A673 (cell line): ENCODE results near the gene TMEM176A. TPM values are rescaled to one million over a fixed set of nuclear protein-coding genes. Genes with fewer than 3 reads are reported as not detected.

Experiments
- BruUV-seq: library from RNA; stranded (reverse); fragments of 400-500 nt; replicated peaks from 2 replicates; lab custom pipeline; 2021; lab: Mats Ljungman, UMichigan
- CTCF ChIA-PET: fragments of 300-600 bp; sonication (Branson Sonifier 250); formaldehyde crosslinking; loops from one replicate; lab custom pipeline; 2022; ENCODE audit warnings: antibody characterized with exemption; lab: Charles Lee
- POLR2A ChIA-PET: fragments of 300-600 bp; sonication (Branson Sonifier 250); formaldehyde crosslinking; loops from one replicate; lab custom pipeline; 2022; ENCODE audit warnings: antibody characterized with exemption; ENCODE audit not compliant: low non-redundant PET; lab: Charles Lee
- DNase-seq: peaks from one replicate; pipeline ENCODE4 v3.0.0-alpha.2; 2015; ENCODE audit warnings: low spot score
- H3K27ac ChIP-seq: fragments of 200-600 bp; sonication (generic); 2 replicates; pipeline ENCODE4 v1.5.1; 2016; ENCODE audit warnings: mixed run types, low read depth, mild to moderate bottlenecking, mixed read lengths, antibody characterized with exemption, low read length; ENCODE audit not compliant: poor library complexity, severe bottlenecking
- H3K27me3 ChIP-seq: fragments of 200-600 bp; sonication (generic); replicated peaks from 2 replicates; pipeline ENCODE4 v1.6.1; 2017; ENCODE audit warnings: mixed run types, low read depth, mild to moderate bottlenecking, mixed read lengths, antibody characterized with exemption, low read length; ENCODE audit not compliant: insufficient read depth, poor library complexity
- H3K36me3 ChIP-seq: fragments of 200-600 bp; sonication (generic); 2 replicates; pipeline ENCODE4 v1.6.1; 2016; ENCODE audit warnings: mixed run types, mild to moderate bottlenecking, mixed read lengths, antibody characterized with exemption, low read length; ENCODE audit not compliant: insufficient read depth, poor library complexity, severe bottlenecking
- H3K4me1 ChIP-seq: fragments of 200-600 bp; sonication (generic); 2 replicates; pipeline ENCODE4 v1.6.1; 2017; ENCODE audit warnings: mixed run types, mild to moderate bottlenecking, mixed read lengths, antibody characterized with exemption, low read length; ENCODE audit not compliant: insufficient read depth, poor library complexity, severe bottlenecking
- H3K4me3 ChIP-seq: fragments of 200-600 bp; sonication (generic); 2 replicates; pipeline ENCODE4 v1.5.1; 2016; ENCODE audit warnings: low read depth, mixed run types, mild to moderate bottlenecking, mixed read lengths, low read length; ENCODE audit not compliant: poor library complexity, severe bottlenecking
- H3K9me3 ChIP-seq: fragments of 200-600 bp; sonication (generic); 2 replicates; pipeline ENCODE4 v1.6.1; 2016; ENCODE audit warnings: mixed run types, low read depth, mild to moderate bottlenecking, mixed read lengths, antibody characterized with exemption, low read length; ENCODE audit not compliant: poor library complexity, severe bottlenecking
- EZH2 ChIP-seq: fragments of 200-600 bp; sonication (generic); IDR thresholded peaks from 2 replicates; pipeline ENCODE4 v1.6.1; 2017; ENCODE audit warnings: borderline replicate concordance, low read depth, mild to moderate bottlenecking, mixed read lengths, antibody characterized with exemption, low read length; ENCODE audit not compliant: poor library complexity, severe bottlenecking
- intact Hi-C: fragments of 100-400 bp; cut with micrococcal nuclease; formaldehyde crosslinking; loops from one replicate; pipeline ENCODE4 v1.10.0; 2022; ENCODE audit not compliant: unreplicated experiment
- total RNA-seq: library from RNA; stranded (reverse); gene quantifications from 2 replicates; pipeline ENCODE4 v1.2.3, GENCODE V29; 2021
- TF ChIP-seq, protein P1 (sequence below): fragments of 300-800, 200-600 bp; sonication (generic); conservative IDR thresholded peaks from 2 replicates; pipeline ENCODE4 v1.5.1; 2017; ENCODE audit warnings: low read depth, mild to moderate bottlenecking, antibody characterized with exemption, low read length, moderate library complexity, mixed read lengths

Gene TMEM176A
- total RNA-seq, 1 experiment from 2014 or later = 2.9 TPM

DNA sequence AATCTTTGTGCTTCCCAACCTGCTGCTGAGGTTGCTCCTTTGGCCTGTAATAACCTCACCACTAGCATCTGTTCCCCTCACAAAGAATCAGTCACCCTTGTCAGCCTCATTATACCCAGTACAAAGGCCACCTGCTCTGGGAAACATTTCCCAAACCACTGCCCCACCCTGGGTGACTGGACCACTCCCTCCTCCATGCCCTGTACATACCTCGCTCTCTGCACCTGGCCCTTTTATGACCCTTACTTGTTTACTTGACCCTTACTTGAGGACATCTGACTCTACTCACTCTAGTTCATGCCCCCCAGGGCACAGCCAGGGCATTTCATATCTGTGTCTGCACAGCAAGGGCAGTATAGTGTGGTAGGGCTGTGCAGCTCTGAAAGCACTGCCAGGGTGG is 30.4 kb downstream of the TMEM176A start:
- CTCF ChIA-PET = no interaction called here
- POLR2A ChIA-PET = no interaction called here
- Histone ChIP-seq H3K27me3 (no peaks in the 10 kb centered on the region), H3K36me3 (no peaks in the 10 kb centered on the region), H3K27ac (no peak overlapping the region), H3K4me3 (no peak overlapping the region), H3K9me3 (no peaks in the 10 kb centered on the region), H3K4me1 (no peaks in the 10 kb centered on the region)
- intact Hi-C loops = no loop called here
- no peak for DNase-seq
- no TSS peak for BruUV-seq
- no peak for TF ChIP-seq EZH2
- TF ChIP-seq, protein P1, sequence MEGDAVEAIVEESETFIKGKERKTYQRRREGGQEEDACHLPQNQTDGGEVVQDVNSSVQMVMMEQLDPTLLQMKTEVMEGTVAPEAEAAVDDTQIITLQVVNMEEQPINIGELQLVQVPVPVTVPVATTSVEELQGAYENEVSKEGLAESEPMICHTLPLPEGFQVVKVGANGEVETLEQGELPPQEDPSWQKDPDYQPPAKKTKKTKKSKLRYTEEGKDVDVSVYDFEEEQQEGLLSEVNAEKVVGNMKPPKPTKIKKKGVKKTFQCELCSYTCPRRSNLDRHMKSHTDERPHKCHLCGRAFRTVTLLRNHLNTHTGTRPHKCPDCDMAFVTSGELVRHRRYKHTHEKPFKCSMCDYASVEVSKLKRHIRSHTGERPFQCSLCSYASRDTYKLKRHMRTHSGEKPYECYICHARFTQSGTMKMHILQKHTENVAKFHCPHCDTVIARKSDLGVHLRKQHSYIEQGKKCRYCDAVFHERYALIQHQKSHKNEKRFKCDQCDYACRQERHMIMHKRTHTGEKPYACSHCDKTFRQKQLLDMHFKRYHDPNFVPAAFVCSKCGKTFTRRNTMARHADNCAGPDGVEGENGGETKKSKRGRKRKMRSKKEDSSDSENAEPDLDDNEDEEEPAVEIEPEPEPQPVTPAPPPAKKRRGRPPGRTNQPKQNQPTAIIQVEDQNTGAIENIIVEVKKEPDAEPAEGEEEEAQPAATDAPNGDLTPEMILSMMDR = no peak

DNA sequence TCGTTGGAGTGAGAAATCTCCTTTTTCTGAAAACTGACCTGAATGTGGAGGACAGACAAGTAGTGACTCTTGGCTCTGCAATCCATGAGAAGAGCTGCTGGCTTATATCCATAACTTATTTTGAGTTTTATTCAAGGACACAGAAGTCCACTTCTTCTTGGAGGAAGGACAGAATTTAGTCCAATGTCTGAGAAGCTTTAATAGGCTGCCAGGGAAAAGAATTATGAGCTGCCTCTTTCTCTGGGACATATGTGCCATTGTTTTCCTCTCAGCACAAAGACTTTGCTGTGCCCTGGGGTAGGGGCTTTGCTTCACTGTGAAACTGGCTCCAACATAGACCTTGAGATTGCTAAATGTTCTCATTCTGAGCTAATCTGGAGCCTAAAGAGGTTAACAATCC is 31.3 kb downstream of the TMEM176A start:
- no peak for DNase-seq
- H3K27me3 ChIP-seq = no peaks in the 10 kb centered on the region
- no peaks in the 10 kb centered on the region for H3K9me3 ChIP-seq
- intact Hi-C loops = no loop called here
- no peak overlapping the region for H3K27ac ChIP-seq
- TF ChIP-seq, protein P1 = no peak
- no peak for TF ChIP-seq EZH2
- no peaks in the 10 kb centered on the region for H3K4me1 ChIP-seq
- ChIA-PET CTCF (no interaction called here), POLR2A (no interaction called here)
- no peaks in the 10 kb centered on the region for H3K36me3 ChIP-seq
- BruUV-seq = no TSS peak
- no peak overlapping the region for H3K4me3 ChIP-seq

DNA sequence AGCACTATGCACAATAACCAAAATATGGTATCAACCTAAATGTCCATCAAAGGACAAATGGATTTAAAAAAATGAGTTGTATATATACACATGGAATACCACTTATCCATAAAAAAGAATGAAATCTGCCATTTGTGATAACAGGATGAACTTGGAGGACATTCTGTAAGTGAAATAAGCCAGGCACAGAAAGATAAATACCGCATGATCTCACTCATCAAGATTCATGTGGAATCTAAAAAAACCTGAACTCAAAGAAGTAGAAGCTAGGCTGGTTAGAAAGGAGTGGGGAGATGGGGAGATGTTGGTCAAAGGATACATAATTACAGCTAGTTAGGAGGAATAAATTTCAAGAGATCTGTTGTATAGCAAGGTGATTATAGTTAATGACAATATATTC is 34.5 kb downstream of the TMEM176A start:
- intact Hi-C loops = no loop called here
- Histone ChIP-seq H3K27me3 (no peaks in the 10 kb centered on the region), H3K4me3 (no peak overlapping the region), H3K4me1 (no peaks in the 10 kb centered on the region), H3K36me3 (no peaks in the 10 kb centered on the region), H3K27ac (no peak overlapping the region), H3K9me3 (no peaks in the 10 kb centered on the region)
- no peak for DNase-seq
- no peak for TF ChIP-seq EZH2
- TF ChIP-seq, protein P1 = no peak
- ChIA-PET POLR2A (no interaction called here), CTCF (no interaction called here)
- no TSS peak for BruUV-seq
